CD4-positive, alpha-beta T cell treated with Interleukin-15 for 1 hour (primary cell): ENCODE measurements around the gene FKBP5.
"Not testable (repeated sequence)": the region's sequence is repeated elsewhere in the genome, so short reads cannot be mapped to it uniquely, and the experiment has no call there.

Source experiments
- DNase-seq: peaks from one replicate; pipeline ENCODE4 v3.0.0-alpha.2; 2020

The FKBP5 gene

DNA sequence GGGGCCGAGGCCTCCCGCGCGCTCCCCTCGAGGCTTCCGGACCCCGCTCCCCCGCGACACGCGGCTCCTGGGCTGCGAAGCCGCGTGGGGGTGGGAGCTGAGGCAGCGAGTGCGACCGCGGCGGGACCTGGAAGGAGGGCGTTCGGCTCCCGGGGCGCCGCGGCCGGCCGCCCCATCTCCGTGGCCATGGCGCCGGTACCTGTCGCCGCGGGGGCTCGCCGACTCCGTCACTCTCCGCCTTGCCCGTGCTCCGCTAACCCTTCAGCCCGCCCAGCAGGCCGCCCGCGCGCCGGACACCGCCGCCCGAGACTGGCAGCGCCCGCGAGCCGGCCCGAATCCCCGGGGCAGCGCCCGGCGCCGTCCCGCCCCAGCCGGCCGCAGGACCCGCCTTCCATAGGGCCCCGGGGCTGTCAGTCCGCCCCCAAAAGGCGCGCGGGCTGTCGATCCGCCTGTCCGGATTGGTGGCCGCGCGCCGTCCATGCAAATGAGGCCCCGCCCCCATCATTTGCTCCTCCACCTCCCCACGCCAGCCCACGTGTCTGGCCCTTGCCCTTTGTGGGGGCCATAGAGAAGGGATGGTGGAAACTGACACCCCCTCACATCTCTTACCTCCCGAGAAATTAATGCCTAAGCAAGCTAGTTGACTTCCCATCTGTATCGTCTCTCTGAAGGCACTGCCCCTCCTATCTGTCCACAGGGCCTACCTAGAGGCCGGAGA is at the start of gene FKBP5:
TSS of gene FKBP5 (minus strand) at position 311 of the 718 bp plus-strand sequence. CDS start 46,091 bp downstream, outside the sequence.
- DNase-seq = peak; percentile 89

DNA sequence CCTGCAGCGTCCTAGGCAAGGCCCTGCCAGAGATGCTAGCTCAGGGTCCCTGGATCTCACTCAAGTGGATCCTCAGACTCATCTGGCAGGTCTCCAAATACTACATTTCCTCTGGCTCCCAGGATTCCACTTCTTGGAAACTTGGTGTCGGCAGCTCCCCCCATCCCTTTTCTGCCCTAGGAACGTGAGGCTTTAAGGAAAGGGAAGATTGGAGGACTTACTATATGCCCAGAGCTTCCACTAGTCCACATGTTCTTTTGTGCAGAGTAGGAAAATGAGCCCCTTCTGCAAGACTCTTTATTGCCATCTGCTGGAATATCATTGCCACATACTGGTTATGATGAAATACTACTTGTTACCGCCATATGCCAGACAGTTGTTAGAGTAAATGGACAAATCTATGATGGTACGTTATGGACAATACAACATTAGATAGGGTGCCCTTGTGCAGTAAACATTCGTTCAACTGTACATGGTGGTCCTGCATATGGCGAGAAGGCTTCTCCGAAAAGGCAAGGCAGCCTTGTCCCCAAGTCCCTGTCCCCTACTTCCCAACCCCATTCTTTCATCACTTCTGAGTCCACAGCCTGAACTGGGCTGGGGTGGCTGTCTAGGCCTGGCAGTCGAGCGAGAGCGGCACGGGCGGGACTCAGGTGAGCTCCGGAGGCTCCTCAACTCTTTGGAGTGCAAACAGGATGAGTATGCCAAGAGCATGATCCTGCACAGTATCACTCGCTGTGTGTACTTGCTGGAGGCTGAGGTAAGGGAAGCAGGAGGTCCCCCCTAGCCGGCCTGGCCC is 48.9 kb upstream of the FKBP5 start:
- DNase-seq = no peak

DNA sequence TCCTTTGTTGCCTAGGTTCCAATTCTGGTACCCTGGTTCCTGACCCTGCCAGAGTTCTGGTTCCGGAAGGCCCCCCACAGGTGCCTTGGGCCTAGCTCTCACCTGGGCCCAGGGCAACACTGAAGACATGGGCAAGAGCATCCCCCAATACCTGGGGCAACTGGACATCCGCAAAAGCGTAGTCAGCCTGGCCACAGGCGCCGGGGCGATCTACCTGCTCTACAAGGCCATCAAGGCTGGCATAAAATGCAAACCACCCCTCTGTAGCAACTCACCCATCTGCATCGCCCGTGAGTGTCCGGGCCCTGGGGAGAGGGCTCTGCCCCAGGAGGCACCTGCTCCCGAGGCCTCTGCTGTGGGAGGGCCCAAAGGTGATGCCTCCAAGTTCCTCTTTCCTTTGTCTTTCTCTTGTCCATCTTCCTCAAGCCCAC is 48.3 kb upstream of the FKBP5 start, which contains the start of gene ARMC12:
TSS of gene ARMC12 (plus strand) at position 51 of the 431 bp plus-strand sequence. CDS start at position 128, 77 bp downstream.
- no peak for DNase-seq

DNA sequence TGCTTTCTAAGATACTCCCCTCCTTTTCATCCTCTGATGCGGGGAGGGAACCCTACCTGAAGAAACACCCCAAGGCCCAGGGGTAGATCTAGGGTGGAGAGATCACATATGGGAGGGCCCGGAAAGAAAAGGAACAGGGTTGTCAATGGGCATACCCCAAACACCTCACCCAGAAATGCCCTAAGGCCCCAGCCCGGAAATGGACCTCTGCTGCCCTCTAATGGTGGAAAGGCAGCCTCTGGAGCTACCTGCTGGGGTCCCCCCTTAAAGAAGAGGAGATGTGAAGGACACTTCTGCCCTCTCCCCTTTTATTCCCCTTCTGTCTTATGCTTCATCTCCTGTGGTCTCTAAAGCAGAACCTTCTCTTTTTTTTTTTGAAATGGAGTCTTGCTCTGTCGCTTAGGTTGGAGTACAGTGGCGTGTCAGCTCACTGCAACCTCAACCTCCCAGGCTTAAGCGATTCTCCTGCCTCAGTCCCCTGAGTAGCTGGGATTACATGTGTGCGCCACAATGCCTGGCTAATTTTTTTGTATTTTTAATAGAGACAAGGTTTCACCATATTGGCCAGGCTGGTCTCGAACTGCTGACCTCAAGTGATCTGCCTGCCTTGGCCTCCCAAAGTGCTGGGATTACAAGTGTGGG is 47.7 kb upstream of the FKBP5 start:
- DNase-seq = peak; percentile 80

DNA sequence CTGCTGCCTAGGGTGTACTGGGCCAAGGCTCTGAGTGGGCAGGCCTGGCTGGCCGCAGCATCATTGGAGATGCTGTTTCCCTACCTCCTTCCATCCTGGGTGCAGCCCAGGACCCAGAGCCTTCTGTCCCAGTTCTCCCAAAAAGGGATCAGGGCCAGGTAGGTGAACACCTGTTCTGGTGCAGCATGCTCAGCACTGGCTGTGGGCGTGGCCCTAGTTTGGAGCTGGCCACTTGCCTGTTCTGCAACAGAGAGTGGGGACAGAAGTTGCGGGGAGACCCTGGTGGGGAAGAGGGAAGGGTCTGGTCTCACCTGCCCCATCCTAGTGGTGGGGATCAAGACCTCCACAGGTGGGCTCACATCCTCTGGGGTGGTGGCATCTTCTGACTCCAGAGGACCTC is 46.7 kb upstream of the FKBP5 start:
- no peak for DNase-seq

DNA sequence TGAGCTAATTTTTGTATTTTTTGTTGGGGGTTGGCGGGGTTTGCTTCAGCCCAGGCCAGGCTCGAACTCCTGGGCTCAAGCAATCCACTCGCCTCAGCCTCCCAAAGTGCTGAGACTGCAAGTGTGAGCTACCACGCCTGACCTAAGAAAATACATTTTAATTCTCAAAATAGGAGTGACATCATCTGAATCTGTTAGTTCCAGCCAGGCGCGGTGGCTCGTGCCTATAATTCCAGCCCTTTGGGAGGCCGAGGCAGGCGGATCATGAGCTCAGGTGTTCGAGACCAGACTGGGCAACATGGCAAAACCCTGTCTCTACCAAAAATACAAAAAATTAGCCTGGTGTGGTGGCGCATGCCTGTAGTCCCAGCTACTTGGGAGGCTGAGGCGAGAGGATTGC is 45.6 kb upstream of the FKBP5 start:
- DNase-seq = not testable (repeated sequence)

DNA sequence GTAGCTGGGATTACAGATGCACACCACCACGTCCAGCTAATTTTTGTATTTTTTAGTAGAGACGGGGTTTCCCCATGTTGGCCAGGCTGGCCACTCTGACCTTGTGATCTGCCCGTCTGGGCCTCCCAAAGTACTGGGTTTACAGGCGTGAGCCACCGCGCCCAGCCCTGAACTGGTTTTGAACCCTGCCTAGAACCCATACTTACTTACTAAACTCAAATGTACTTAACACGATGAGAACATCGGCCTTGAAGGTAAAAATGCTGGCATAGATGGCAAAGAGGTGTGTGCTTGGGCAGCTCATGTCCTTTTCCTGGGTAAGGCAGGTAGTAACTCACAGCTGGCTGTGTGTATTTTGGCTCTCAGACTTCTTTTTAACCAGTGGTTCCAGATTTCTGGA is 44.9 kb upstream of the FKBP5 start:
- DNase-seq = no peak

DNA sequence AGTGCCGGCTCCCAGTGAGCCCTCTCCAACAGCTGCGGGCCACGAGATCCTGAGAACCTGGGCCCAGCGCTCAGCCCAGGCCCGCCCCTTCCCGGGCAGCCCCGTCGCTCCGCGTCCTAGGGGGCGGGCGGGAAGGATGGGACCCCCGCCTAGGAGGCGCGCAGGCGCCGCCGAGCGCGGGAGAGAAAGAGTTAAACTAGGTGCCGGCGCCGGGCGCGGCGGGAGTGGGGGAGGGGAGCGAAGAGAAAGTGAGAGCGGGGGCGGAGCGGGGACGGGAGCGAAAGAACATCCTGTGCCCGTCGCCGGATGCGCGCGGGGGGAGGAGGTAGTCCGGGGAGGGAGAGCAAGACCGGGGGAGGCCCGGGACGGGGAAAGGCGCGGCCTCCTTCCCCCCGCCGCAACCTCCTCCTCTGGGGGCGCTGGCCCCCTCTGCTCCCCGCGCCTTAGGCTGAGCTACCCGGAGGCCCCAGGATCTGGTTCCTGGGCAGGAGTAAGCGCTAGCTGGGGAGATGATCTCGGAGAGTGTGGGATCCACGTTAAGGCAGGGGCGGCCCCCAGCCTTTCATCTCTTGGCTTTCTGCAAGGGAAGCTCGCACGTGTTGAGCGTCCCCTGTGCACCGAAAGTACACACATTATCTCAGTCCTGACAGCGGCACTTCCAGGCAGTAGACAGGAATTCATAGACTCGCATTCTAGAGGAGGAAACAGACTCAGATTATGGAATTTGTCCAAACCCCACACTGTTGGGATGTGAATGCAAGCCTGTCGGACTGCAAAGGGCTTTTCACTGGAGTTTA is 43.2 kb upstream of the FKBP5 start:
- DNase-seq = peak; percentile 91

DNA sequence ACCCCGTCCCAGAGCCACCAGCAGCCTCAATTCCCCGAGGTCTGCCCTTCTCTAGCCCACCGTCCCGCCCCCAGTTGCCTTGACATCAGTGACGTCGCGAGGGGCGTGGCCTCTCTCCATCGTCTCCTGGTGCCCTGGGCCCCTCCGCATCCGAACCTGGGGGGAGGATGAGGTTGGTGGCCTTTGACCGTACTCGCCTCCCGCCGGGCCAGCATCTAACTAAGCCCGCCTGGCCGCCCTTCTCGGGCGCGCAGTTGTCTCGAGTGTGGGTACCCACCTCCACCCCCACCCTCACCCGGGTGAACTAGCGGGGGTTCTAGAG is 42.7 kb upstream of the FKBP5 start:
- DNase-seq = peak; percentile 93

DNA sequence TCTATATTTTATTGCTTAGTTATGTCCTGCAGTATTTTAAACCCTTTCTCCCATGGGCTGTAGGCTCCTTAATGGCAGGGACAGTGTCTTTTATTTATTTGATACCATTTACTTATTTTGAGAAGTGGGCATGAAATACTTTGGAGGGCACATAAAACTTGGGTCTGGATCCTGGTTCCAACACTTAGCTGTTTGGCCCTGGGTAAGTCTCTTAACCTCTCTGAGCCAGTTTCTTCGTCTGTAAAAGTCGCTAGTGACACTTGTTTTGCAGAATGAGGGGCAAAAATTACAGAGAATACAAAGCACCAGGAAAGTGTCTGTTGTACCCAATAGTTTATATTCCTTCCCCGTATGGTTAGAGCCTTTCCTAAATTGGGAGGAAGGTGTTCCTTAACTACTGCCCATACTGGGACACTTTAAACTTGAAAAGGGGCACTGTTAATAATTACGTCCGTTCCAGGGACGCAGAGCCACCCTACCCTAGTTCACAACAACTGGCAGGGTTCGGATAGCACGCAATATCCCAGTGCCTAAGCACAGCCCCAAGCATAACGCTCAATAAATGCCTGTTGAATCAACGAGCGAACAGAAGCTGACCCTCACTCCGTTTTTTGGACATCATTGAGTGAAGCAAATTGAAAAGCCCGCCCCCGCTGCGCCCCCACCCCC is 42.2 kb upstream of the FKBP5 start:
- no peak for DNase-seq

DNA sequence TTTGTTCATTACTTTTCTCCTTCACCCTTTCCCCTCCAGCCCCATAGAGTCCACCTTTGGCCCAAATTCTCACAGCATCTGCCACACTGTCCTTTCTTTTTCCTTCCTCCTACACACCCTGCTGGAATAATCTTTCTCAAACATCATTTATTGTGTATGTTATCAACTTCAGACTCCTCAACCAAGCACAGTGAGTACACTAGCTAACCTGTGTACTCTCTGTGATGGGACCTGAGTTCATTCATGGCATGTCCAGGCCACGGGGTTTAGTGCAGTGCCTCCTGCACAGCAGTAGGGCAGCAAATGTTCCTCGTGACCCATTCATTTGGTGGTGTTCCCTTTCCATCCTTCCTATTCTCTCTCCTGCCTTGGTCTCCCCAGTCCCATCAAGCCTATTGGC is 41.0 kb upstream of the FKBP5 start:
- no peak for DNase-seq

DNA sequence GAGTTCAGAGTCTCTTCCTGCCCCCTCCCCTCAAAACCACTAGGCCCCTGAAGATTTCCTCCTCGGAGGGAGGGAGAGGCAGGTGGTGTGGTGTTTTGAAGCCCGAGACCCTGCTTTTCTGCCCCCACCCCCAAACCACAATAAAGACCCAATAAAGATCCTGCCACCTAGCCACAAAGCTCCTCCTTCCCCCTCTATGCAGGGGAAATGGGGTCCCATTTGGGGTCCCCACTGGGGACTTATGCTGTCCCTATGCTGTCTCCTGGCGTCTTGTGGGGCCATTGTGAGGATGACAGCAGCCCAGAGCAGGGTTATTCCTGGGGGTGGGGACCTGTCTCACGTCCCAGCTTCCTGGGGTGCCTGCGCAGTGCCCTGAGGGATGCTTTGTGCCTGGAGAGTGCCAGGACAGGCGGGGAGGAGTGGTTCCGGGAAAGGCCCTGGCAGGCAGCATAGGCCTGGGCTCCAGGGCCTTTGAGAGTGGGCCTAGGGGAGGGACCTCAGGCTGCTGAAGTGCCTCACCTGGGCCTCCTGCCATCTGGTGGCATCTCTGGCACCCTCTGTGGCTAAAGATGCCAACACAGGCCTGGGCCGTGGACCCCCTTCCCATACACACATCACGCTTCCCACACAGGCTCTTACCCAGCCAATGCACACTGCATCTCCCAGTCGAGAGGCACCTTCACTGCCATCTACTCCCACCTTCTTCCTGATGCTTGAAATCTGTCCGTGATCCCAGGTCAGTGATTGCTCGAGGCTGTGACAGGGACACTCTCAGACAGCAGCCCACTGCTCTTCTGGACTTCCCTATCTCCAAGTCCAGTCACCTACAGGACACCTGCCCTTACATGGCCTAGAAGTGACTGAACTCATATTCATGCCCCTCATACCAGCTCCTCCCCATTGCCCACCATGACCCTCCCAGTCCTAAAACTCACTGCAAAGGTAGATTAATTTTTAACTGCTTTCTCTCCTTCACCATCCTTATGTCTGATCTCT is 40.3 kb upstream of the FKBP5 start:
- peak; percentile 35 for DNase-seq

DNA sequence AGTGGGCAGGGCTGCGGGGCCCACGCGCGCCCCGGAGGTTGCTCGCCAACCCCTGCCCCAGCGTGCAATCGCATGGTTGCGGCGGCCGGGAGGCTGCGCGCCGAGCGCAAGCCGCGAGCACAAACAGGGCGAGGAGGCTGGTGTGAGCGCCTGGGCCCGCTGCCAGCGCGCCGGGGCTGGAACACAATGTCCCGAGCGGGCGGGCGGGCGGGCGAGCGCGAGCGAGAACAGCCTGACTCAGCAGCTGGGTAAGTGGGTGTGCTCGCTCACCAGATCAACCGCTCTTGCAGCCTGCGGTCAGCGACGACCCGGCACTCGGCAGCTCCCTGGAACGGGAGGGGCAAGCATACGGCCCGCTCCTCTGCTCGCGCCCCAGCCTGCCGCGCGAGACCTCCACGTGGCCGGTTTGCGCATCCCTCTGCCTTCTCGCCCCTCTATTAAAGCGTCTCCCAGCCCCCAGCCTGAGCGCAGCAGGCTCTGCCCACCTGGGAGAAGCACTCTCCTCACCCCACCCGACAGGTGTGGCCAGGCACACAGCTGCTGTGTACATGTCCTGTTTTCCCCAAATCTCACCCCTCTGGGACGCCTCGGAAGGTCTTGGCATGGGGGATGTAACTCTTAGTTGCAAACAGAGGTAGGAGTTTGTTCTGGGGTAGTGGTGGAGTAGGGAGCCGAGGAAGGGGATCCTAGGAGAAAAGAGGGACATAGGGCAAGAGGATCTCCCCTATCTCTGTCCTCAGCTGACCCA is 39.4 kb upstream of the FKBP5 start:
- peak; percentile 92 for DNase-seq

DNA sequence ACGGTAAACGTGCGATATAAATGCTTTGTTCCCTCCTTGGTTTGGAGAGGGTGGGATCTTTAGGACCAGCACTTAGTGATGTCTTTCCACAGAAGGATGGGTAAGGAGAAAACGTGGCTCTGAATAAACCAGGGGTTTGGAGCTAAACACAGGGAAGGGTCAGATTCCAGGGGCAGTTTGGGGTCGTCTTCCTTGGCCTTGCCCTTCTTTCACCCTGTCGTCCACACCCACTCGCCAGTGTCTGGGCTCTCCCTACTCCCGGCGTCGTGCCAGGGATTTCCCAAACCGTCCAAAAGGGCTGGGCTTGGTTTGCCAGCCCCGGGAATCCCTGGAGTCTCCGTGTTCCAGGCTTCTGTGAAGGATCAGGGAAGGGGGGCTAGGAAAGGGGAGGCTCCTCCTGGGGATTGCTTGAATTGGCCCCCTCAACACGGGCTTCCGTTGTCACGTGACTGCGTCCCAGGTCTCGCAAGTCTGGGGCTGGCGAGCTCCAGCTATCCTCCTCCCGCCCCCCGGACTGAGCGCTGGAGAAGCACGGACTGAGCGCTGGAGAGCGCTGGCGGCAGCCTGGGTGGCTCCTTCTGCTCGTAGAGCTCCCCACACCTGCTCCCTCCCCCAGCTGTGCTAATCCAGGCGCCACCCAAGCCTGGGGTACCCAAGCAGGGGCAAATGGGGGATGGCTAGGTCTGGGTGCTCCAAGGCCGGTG is 38.7 kb upstream of the FKBP5 start:
- DNase-seq = no peak

DNA sequence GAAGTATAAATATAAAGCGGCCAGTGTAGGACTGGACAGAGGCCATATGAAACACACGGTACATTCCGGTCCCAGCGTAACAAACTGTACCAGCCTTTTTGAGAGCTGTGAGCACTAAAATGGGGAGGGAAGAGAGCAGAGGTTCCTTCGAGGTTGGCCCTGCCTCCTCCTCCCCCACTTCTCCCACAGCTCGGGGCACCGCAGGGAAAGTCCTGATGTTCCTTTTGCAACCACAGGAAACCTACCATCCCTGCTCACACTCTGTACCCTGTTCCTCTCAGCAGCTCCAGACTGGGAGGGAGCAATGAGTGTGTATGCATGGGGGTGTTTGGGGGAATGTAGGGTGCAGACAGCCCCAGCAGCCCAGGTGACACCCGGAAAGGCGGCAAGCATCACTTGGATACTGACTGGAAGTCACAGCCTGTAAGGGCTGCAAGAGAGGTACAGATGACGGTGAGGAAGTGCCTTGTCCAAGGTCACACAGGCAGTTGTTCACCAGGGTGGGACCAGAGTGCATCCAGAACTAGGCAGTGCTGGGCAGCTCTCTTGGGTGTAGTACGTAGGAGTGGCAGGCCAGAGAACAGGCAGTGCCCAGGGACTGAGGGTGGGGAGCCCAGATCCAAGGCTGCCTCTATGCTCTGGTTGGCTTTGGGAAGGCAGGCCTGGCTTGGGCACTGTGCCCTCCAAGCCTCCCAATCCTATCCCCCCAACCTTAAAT is 37.2 kb upstream of the FKBP5 start:
- DNase-seq = peak; percentile 41

DNA sequence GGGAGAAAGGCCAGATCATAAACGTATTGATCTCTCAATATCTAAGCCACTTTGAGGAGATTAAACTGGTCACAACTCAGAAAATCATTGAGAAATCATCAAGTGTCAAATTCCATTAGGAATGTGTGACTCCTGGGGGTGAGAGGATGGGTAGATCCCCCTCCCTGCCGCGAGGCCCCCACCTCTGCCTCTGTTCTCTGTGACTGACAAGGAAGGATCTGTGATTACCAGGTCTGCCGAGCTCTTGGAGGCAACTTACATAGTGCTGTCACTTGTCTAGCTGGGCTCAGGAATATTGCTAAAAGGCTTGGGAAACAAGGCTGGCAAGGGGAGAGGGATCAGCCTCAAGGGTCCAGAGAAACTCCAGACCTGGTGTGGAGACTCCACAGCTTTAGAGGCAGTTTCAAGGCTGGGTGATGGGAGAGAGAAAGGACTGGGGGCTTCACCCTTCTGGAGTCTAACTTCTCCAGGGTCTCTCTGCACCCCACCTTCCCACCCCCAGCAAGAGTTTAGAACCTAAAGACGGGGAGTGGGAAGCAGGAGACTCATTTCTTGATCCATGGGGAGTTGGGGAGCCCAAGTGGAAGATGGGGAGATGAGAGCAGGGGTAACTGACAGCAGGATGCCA is 36.5 kb upstream of the FKBP5 start:
- DNase-seq = no peak

DNA sequence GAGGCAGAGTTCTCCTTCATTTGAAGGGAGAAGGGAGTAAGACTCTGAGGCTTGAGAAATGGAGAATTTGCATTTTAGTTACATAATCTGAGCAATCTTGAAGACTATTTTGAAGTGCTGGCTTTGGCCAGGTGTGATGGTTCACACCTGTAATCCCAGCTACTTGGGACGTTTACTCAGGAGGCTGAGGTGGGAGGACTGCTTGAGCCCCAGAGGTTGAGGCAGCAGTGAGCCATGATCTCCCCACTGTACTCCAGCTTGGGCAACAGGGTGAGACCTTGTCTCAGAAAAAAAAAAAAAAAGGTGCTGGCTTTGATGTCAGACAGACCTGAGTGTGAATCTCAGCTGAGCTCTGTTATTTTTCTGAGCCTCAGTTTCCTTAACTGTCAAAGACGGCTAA is 35.8 kb upstream of the FKBP5 start:
- no peak for DNase-seq

DNA sequence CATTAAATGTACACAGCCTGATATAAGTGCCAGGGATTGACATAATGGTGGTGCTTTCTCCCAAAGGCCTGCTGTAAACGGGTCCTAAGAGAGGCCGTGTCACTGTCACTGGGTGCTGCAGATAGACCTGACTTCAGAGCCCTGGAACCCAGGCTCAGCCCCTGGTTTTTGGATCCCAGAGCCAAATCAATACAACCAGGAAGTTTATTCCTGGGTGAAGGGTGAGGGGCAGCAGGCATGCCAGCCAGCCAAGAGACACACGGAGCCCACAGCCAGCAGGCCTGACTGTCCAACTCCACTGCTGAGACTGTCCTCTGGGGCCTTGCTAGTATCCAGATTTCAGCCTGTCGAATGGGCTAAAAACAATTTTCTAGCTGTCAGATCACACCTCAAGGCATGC is 35.3 kb upstream of the FKBP5 start:
- no peak for DNase-seq

DNA sequence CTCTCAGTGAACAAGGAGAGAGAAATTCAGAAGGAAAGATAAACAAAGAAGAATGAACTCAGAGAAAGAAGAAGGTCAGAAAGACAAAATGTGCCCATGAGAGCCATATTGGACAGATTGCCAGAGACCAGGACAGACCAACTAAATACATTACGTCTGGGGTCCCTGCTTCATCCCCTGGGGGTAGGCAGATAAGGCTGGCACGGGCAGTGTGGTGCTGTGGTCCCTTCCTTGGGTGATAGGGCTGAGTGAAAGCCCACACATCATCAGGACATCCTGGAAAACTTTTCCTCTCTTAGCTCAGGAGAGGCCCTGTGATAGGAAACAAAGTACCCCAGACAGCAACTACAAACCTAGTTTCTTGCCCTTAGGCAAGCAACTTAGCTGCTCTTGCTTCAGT is 34.9 kb upstream of the FKBP5 start:
- no peak for DNase-seq
